Suprapubic skin (tissue), 4 donors: ENCODE results near the gene CLDN19.

Experiments
- CTCF ChIP-seq, 2 donors: fragments of 200-600 bp in 1 of 2; fragments of 450-650 bp in 1 of 2; sonication (generic) in 1 of 2; IDR thresholded peaks; one replicate each; pipeline ENCODE4 v1.5.1; 2016 to 2019; ENCODE audit warnings: antibody characterized with exemption in 2 of 2, mild to moderate bottlenecking in 1 of 2, moderate library complexity in 1 of 2
- EP300 ChIP-seq: sonication (generic); formaldehyde crosslinking; IDR thresholded peaks from one replicate; pipeline ENCODE4 v1.6.1; 2017; ENCODE audit warnings: antibody characterized with exemption
- POLR2A ChIP-seq, 2 donors: fragments of 450-650 bp; IDR thresholded peaks; one replicate each; pipeline ENCODE4 v1.6.1; 2017; ENCODE audit warnings: antibody characterized with exemption in 2 of 2, mild to moderate bottlenecking in 2 of 2, moderate library complexity in 2 of 2
- POLR2AphosphoS5 ChIP-seq, 3 donors: sonication (generic); formaldehyde crosslinking; IDR thresholded peaks; one replicate each; pipeline ENCODE4 v1.6.1; 2017; ENCODE audit warnings: antibody characterized with exemption in 3 of 3

- no peak for TF ChIP-seq CTCF (IDR thresholded peaks at IDR 0.05)
- TF ChIP-seq EP300, result no peak
- TF ChIP-seq POLR2AphosphoS5 (IDR thresholded peaks at IDR 0.05), result no peak
- no peak for TF ChIP-seq POLR2A (IDR thresholded peaks at IDR 0.05)
These were observed at the start of gene CLDN19 for GRCh38 chr1:42739753-42740700.
